HEK293 (cell line): ENCODE measurements around the gene CDH12.

Experiments
- CTCF ChIA-PET: fragments of 350-600 bp; formaldehyde crosslinking; extraction: SDS; loops from one replicate; lab custom pipeline; 2021; ENCODE audit warnings: antibody characterized with exemption; lab: Yijun Ruan, JAX
- POLR2A ChIA-PET: fragments of 300-600 bp; formaldehyde crosslinking; extraction: SDS; loops from one replicate; lab custom pipeline; 2020; ENCODE audit warnings: antibody characterized with exemption, inconsistent platforms; lab: Yijun Ruan, JAX
- H3K27ac ChIP-seq: fragments of 200-500 bp; sonication (Bioruptor generic); 2 replicates; pipeline ENCODE4 v1.5.1; 2014; ENCODE audit warnings: low read depth, low read length, control low read depth, inconsistent platforms; ENCODE audit errors: extremely low read depth
- H3K36me3 ChIP-seq, 2 experiments: fragments of 200-500 bp in 1 of 2; sonication (Bioruptor generic) in 1 of 2; 1 replicate in 1 of 2; 2 replicates in 1 of 2; pipeline ENCODE4 v1.5.1; 2014 to 2017; ENCODE audit warnings: inconsistent platforms in 2 of 2, low read length in 2 of 2; ENCODE audit not compliant: control insufficient read depth in 2 of 2, insufficient read depth in 1 of 2
- H3K4me1 ChIP-seq: fragments of 200-500 bp; sonication (Bioruptor generic); 2 replicates; pipeline ENCODE4 v1.5.1; 2014; ENCODE audit warnings: mild to moderate bottlenecking, low read length, inconsistent platforms; ENCODE audit not compliant: control insufficient read depth, insufficient read depth
- H3K4me3 ChIP-seq: 2 replicates; pipeline ENCODE4 v1.5.1; 2011; ENCODE audit warnings: low read depth, mild to moderate bottlenecking, control low read depth, low read length, moderate library complexity
- H3K9me3 ChIP-seq: fragments of 200-500 bp; sonication (Bioruptor generic); 2 replicates; pipeline ENCODE4 v1.5.1; 2014; ENCODE audit warnings: low read depth, low read length, inconsistent platforms; ENCODE audit not compliant: control insufficient read depth, insufficient read depth
- BCL11B ChIP-seq: fragments of 450-650 bp; formaldehyde crosslinking; IDR thresholded peaks from 2 replicates; pipeline ENCODE4 v1.5.1; 2016; ENCODE audit warnings: low read depth, missing biosample characterization, missing genetic modification characterization
- GLI2 ChIP-seq: fragments of 450-650 bp; formaldehyde crosslinking; IDR thresholded peaks from 2 replicates; pipeline ENCODE4; 2017; ENCODE audit warnings: missing biosample characterization, missing genetic modification characterization, low read depth, borderline replicate concordance
- HOXA7 ChIP-seq: sonication (generic); formaldehyde crosslinking; IDR thresholded peaks from 2 replicates; pipeline ENCODE4 v1.8.1; 2022; ENCODE audit warnings: missing genetic modification reagents, borderline replicate concordance
- KLF9 ChIP-seq: fragments of 450-650 bp; formaldehyde crosslinking; IDR thresholded peaks from 2 replicates; pipeline ENCODE4 v1.5.1; 2016; ENCODE audit warnings: missing biosample characterization, missing genetic modification characterization, low read depth
- ZNF114 ChIP-seq: fragments of 450-650 bp; formaldehyde crosslinking; IDR thresholded peaks from 2 replicates; pipeline ENCODE4 v1.5.0; 2017; ENCODE audit warnings: missing biosample characterization, missing genetic modification characterization
- ZNF146 ChIP-seq: fragments of 450-650 bp; formaldehyde crosslinking; IDR thresholded peaks from 2 replicates; pipeline ENCODE4 v1.5.1; 2016; ENCODE audit warnings: missing biosample characterization, missing genetic modification characterization
- ZNF350 ChIP-seq: fragments of 450-650 bp; formaldehyde crosslinking; IDR thresholded peaks from 2 replicates; pipeline ENCODE4 v1.5.0; 2017; ENCODE audit warnings: missing biosample characterization, mild to moderate bottlenecking, missing genetic modification characterization
- ZNF514 ChIP-seq: fragments of 450-650 bp; formaldehyde crosslinking; IDR thresholded peaks from 2 replicates; pipeline ENCODE4 v1.5.1; 2016; ENCODE audit warnings: missing biosample characterization, missing genetic modification characterization
- ZNF623 ChIP-seq: fragments of 450-650 bp; formaldehyde crosslinking; IDR thresholded peaks from 2 replicates; pipeline ENCODE4 v1.5.1; 2016; ENCODE audit warnings: missing biosample characterization, missing genetic modification characterization
- ZNF768 ChIP-seq: fragments of 450-650 bp; formaldehyde crosslinking; IDR thresholded peaks from 2 replicates; pipeline ENCODE4 v1.5.1; 2018; ENCODE audit warnings: missing biosample characterization, mild to moderate bottlenecking, missing genetic modification characterization
- ZNF791 ChIP-seq: fragments of 450-650 bp; formaldehyde crosslinking; IDR thresholded peaks from 2 replicates; pipeline ENCODE4 v1.5.1; 2016; ENCODE audit warnings: missing biosample characterization, missing genetic modification characterization
- ZSCAN23 ChIP-seq: fragments of 450-650 bp; formaldehyde crosslinking; IDR thresholded peaks from 2 replicates; pipeline ENCODE4 v1.5.1; 2016; ENCODE audit warnings: missing biosample characterization, missing genetic modification characterization
- TF ChIP-seq, protein P1 (sequence below): sonication (generic); formaldehyde crosslinking; IDR thresholded peaks from 2 replicates; pipeline ENCODE4 v1.8.1; 2022; ENCODE audit warnings: mild to moderate bottlenecking, moderate library complexity, missing genetic modification reagents
- TF ChIP-seq, protein P2 (sequence below): fragments of 450-650 bp; formaldehyde crosslinking; IDR thresholded peaks from 2 replicates; pipeline ENCODE4 v1.5.1; 2017; ENCODE audit warnings: missing biosample characterization, missing genetic modification characterization
- TF ChIP-seq, protein P3 (sequence below): fragments of 450-650 bp; formaldehyde crosslinking; IDR thresholded peaks from 2 replicates; pipeline ENCODE4 v1.5.1; 2016; ENCODE audit warnings: missing biosample characterization, missing genetic modification characterization, borderline replicate concordance
- TF ChIP-seq, protein P4 (sequence below): fragments of 450-650 bp; formaldehyde crosslinking; IDR thresholded peaks from 2 replicates; pipeline ENCODE4 v1.5.1; 2017; ENCODE audit warnings: missing biosample characterization, missing genetic modification characterization
- TF ChIP-seq, protein P5 (sequence below): fragments of 450-650 bp; formaldehyde crosslinking; IDR thresholded peaks from 2 replicates; pipeline ENCODE4 v1.5.1; 2016; ENCODE audit warnings: missing biosample characterization, missing genetic modification characterization
- TF ChIP-seq, protein P6 (sequence below): fragments of 450-650 bp; formaldehyde crosslinking; IDR thresholded peaks from 2 replicates; pipeline ENCODE4 v1.5.1; 2016; ENCODE audit warnings: missing biosample characterization, missing genetic modification characterization
- TF ChIP-seq, protein P7 (sequence below): fragments of 450-650 bp; formaldehyde crosslinking; IDR thresholded peaks from 2 replicates; pipeline ENCODE4 v1.5.1; 2017; ENCODE audit warnings: missing biosample characterization, missing genetic modification characterization
- TF ChIP-seq, protein P8 (sequence below): fragments of 450-650 bp; formaldehyde crosslinking; IDR thresholded peaks from 2 replicates; pipeline ENCODE4 v1.5.1; 2016; ENCODE audit warnings: missing biosample characterization, missing genetic modification characterization

Gene CDH12

DNA sequence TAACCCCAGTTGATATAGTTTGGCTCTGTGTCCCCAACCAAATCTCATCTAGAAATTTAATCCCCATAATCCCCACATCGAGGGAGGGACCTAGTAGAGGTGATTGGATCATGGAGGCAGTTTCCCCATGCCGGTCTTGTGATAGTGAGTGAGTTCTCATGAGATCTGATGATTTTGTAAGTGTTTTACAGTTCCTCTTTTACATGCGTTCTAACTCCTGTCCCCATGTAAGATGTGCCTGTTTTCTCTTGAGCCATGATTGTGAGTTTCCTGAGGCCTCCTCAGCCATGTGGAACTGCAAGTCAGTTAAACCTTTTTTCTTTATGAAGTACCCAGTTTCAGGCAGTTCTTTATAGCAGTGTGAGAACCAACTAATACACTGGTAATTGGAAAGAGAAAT, 73.6 kb downstream of the CDH12 start:
- CTCF ChIA-PET, result no interaction called here
- no peak overlapping the region for H3K27ac ChIP-seq
- H3K4me1 ChIP-seq, result no peaks in the 10 kb centered on the region
- TF ChIP-seq, protein P1, sequence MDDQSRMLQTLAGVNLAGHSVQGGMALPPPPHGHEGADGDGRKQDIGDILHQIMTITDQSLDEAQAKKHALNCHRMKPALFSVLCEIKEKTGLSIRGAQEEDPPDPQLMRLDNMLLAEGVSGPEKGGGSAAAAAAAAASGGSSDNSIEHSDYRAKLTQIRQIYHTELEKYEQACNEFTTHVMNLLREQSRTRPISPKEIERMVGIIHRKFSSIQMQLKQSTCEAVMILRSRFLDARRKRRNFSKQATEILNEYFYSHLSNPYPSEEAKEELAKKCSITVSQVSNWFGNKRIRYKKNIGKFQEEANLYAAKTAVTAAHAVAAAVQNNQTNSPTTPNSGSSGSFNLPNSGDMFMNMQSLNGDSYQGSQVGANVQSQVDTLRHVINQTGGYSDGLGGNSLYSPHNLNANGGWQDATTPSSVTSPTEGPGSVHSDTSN, result no peak
- no peak for TF ChIP-seq GLI2 (tag by site-specific recombination)
- TF ChIP-seq, protein P2, sequence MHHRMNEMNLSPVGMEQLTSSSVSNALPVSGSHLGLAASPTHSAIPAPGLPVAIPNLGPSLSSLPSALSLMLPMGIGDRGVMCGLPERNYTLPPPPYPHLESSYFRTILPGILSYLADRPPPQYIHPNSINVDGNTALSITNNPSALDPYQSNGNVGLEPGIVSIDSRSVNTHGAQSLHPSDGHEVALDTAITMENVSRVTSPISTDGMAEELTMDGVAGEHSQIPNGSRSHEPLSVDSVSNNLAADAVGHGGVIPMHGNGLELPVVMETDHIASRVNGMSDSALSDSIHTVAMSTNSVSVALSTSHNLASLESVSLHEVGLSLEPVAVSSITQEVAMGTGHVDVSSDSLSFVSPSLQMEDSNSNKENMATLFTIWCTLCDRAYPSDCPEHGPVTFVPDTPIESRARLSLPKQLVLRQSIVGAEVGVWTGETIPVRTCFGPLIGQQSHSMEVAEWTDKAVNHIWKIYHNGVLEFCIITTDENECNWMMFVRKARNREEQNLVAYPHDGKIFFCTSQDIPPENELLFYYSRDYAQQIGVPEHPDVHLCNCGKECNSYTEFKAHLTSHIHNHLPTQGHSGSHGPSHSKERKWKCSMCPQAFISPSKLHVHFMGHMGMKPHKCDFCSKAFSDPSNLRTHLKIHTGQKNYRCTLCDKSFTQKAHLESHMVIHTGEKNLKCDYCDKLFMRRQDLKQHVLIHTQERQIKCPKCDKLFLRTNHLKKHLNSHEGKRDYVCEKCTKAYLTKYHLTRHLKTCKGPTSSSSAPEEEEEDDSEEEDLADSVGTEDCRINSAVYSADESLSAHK (tag by site-specific recombination), result no peak
- no peak for TF ChIP-seq ZNF514 (tag by site-specific recombination)
- TF ChIP-seq, protein P3, sequence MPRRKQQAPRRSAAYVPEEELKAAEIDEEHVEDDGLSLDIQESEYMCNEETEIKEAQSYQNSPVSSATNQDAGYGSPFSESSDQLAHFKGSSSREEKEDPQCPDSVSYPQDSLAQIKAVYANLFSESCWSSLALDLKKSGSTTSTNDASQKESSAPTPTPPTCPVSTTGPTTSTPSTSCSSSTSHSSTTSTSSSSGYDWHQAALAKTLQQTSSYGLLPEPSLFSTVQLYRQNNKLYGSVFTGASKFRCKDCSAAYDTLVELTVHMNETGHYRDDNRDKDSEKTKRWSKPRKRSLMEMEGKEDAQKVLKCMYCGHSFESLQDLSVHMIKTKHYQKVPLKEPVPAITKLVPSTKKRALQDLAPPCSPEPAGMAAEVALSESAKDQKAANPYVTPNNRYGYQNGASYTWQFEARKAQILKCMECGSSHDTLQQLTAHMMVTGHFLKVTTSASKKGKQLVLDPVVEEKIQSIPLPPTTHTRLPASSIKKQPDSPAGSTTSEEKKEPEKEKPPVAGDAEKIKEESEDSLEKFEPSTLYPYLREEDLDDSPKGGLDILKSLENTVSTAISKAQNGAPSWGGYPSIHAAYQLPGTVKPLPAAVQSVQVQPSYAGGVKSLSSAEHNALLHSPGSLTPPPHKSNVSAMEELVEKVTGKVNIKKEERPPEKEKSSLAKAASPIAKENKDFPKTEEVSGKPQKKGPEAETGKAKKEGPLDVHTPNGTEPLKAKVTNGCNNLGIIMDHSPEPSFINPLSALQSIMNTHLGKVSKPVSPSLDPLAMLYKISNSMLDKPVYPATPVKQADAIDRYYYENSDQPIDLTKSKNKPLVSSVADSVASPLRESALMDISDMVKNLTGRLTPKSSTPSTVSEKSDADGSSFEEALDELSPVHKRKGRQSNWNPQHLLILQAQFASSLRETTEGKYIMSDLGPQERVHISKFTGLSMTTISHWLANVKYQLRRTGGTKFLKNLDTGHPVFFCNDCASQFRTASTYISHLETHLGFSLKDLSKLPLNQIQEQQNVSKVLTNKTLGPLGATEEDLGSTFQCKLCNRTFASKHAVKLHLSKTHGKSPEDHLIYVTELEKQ (tag by site-specific recombination), result no peak
- no peak for TF ChIP-seq ZNF350 (tag by site-specific recombination)
- TF ChIP-seq, protein P4, sequence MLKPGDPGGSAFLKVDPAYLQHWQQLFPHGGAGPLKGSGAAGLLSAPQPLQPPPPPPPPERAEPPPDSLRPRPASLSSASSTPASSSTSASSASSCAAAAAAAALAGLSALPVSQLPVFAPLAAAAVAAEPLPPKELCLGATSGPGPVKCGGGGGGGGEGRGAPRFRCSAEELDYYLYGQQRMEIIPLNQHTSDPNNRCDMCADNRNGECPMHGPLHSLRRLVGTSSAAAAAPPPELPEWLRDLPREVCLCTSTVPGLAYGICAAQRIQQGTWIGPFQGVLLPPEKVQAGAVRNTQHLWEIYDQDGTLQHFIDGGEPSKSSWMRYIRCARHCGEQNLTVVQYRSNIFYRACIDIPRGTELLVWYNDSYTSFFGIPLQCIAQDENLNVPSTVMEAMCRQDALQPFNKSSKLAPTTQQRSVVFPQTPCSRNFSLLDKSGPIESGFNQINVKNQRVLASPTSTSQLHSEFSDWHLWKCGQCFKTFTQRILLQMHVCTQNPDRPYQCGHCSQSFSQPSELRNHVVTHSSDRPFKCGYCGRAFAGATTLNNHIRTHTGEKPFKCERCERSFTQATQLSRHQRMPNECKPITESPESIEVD (tag by site-specific recombination), result no peak
- TF ChIP-seq BCL11B (tag by site-specific recombination), result no peak
- TF ChIP-seq ZNF623 (tag by site-specific recombination), result no peak
- TF ChIP-seq, all 188 proteins: peak for 0
- Histone ChIP-seq H3K4me3 (no peak overlapping the region), H3K9me3 (no peaks in the 10 kb centered on the region), H3K36me3 (no peaks in the 10 kb centered on the region)
- POLR2A ChIA-PET, result no interaction called here

DNA sequence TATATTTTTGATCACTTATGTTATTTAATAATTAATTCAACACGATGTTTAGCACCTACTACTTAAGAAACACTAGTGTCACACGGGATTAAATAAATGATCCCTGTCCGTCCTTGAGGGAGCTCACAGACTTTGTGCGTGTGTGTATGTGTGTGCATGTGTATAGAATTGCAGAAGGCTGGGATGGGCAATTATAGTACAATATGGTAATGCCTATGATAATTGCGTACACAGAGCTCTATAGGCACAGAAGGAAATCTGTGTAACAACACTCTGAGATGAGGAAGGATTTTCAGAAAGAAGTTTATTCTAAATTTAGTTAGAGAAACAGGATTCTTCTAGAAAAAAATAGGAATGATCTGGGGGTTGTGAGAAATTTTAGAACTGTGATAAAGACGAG, 76.9 kb downstream of the CDH12 start:
- Histone ChIP-seq H3K27ac (no peak overlapping the region), H3K9me3 (no peaks in the 10 kb centered on the region), H3K36me3 (no peaks in the 10 kb centered on the region), H3K4me1 (no peaks in the 10 kb centered on the region), H3K4me3 (no peak overlapping the region)
- ChIA-PET POLR2A (no interaction called here), CTCF (interaction anchor here (0.6 kb wide), 1 partner anchor 954 kb away, joined by 4 read pairs; no protein-coding TSS in a partner anchor)
- TF ChIP-seq, protein P5, sequence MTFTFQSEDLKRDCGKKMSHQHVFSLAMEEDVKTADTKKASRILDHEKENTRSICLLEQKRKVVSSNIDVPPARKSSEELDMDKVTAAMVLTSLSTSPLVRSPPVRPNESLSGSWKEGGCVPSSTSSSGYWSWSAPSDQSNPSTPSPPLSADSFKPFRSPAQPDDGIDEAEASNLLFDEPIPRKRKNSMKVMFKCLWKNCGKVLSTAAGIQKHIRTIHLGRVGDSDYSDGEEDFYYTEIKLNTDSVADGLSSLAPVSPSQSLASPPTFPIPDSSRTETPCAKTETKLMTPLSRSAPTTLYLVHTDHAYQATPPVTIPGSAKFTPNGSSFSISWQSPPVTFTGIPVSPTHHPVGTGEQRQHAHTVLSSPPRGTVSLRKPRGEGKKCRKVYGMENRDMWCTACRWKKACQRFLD (tag by site-specific recombination), result no peak
- TF ChIP-seq, protein P6, sequence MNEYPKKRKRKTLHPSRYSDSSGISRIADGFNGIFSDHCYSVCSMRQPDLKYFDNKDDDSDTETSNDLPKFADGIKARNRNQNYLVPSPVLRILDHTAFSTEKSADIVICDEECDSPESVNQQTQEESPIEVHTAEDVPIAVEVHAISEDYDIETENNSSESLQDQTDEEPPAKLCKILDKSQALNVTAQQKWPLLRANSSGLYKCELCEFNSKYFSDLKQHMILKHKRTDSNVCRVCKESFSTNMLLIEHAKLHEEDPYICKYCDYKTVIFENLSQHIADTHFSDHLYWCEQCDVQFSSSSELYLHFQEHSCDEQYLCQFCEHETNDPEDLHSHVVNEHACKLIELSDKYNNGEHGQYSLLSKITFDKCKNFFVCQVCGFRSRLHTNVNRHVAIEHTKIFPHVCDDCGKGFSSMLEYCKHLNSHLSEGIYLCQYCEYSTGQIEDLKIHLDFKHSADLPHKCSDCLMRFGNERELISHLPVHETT, result no peak
- TF ChIP-seq ZNF514 (tag by site-specific recombination) (no peak), ZSCAN23 (tag by site-specific recombination) (no peak), KLF9 (tag by site-specific recombination) (no peak), ZNF146 (tag by site-specific recombination) (no peak), ZNF791 (tag by site-specific recombination) (no peak), ZNF114 (tag by site-specific recombination) (no peak), HOXA7 (CRISPR knock-in tag) (no peak), ZNF768 (tag by site-specific recombination) (no peak)
- TF ChIP-seq, protein P7, sequence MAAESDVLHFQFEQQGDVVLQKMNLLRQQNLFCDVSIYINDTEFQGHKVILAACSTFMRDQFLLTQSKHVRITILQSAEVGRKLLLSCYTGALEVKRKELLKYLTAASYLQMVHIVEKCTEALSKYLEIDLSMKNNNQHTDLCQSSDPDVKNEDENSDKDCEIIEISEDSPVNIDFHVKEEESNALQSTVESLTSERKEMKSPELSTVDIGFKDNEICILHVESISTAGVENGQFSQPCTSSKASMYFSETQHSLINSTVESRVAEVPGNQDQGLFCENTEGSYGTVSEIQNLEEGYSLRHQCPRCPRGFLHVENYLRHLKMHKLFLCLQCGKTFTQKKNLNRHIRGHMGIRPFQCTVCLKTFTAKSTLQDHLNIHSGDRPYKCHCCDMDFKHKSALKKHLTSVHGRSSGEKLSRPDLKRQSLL (tag by site-specific recombination), result no peak
- TF ChIP-seq, protein P8, sequence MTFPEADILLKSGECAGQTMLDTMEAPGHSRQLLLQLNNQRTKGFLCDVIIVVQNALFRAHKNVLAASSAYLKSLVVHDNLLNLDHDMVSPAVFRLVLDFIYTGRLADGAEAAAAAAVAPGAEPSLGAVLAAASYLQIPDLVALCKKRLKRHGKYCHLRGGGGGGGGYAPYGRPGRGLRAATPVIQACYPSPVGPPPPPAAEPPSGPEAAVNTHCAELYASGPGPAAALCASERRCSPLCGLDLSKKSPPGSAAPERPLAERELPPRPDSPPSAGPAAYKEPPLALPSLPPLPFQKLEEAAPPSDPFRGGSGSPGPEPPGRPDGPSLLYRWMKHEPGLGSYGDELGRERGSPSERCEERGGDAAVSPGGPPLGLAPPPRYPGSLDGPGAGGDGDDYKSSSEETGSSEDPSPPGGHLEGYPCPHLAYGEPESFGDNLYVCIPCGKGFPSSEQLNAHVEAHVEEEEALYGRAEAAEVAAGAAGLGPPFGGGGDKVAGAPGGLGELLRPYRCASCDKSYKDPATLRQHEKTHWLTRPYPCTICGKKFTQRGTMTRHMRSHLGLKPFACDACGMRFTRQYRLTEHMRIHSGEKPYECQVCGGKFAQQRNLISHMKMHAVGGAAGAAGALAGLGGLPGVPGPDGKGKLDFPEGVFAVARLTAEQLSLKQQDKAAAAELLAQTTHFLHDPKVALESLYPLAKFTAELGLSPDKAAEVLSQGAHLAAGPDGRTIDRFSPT, result no peak
